NCI-H187 treated with DMSO at 0.1 percent for 48 hours (cell line): Measurements from ENCODE around the gene CCDC88C.
"Not testable (repeated sequence)": the region's sequence is repeated elsewhere in the genome, so short reads cannot be mapped to it uniquely, and the experiment has no call there.

ENCODE experiments used
- DNase-seq: peaks from one replicate; lab custom pipeline; 2025; lab: John Stamatoyannopoulos, UW

The CCDC88C gene

DNA sequence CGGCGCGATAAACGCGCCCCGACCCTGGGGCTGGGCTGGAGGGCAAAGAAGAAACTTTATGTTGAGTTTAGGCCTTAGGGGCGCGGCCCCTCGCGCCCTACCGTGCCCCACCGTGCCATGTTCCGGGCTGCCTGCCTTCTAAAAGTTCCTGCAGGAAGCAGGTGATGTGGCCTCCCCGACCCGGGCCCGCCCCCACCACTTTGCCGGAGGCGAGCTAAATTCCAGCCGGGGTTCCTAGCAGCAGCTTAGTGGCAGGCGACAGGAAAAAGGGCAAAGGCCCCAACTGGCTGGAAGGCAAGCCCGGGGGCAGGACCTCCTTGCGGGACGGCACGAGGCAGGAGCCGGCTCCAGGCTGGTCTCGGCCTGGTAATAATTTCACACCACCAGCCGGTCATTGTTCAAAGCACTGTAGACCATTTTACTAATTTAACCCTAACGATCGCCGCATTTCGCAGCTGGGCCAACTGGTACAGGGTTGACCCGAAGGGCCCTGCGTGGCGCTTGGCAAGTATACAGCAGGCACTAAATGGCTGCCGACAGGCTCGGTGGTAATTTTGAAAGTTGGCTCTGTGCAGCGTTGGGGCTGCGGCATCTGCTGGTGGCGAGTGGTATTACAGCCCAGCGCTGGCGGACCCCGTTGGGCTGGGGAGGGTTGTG, 895 bp upstream of the CCDC88C start:
- DNase-seq = no peak

DNA sequence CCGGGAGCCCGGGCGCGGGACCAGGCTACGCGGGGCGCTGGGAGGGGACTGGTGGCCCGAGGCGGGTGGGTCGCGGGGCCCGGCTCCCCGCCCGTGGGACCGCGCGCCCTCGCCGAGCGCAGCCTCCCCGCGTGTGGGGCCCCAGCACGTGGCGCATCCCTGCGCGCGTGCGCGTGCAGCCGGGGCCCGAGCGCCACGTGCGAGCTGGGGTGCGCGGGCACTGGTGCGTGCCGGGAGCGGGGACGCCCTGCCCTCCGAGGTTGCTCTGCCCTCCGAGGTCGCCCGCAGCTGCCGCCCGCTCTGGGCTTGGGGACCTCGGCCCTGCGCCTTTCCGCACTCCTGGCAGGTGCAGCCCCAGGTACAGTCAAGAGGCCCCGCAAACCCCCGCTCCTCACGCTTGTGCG, 365 bp upstream of the CCDC88C start:
- no peak for DNase-seq

DNA sequence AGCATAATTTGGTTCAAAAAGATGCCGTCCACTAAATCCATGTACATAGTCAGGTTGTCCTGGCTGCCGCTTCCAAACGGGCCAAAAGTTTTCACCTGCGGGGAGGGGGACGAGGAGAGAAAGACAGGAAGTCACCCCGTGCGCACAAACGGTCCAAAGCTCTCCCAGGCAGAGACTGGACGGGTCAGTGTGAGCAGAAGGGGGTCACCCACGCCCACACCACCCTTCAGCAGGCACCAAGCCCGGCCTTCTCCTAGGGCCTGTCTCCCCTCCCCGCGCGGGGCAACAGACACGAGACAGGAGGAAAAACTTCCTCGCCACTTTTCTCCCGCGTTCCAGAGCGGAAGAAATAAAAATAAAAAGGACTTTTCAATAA, 888 bp downstream of the CCDC88C start:
- no peak for DNase-seq

DNA sequence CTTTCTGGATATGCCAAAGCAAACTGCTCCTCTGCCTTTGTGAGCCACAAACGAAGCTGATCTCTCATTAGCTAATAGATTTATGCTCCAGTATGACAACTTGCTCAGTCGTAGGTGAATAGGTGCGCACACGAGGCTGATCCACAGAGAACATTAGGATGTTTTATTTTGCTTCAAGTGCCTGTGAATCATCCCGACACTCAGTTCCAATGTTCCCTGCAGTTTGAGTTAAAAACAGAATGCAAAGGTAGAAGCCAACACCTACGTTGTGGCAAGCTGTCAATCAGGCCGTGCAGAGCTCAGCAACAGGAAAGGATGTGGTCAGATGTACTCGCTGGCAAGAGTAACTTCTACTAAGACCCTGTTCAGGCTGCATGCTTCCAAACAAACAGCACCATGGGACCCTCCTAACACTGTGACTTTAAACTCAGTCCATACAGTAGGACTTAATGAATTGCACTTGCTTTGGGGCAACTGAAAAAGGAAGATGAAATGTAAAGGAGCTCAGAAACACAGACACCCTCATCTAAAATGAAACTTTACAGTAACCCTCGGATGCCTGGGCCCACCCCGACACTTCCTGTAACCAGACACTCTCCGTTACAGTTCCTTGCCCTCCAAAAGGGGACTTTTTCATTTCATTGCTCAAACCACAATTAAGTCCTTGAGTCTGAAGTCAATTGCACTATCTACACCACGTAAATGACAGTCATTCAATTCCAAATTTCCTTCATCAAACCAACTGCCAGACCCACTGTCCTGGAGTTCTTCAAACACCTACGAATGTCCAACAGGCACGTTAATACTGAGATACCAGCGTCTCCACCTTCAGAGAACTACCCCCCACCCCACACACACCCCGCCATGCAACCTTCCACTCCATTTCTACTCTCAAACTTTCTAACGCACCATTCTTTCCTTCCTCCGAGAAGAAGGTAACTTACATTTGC, 1.6 kb downstream of the CCDC88C start:
- DNase-seq = peak; percentile 49

DNA sequence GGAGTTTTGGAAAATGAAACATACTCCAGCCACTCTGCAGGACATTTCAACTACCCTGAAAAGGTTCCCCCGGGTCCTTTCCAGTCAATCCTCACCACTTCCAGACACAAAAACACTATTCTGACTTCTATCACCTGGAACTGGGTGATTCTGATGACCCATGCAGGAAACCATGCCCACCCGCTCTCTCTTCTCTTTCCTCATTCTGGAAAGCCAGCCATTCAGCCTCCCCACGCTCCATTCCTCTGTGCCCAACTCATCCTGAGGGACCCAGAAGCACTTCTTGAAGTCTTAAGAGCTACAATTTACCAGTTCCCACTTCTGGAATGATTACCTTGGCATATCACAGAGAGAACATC, 3.2 kb downstream of the CCDC88C start:
- DNase-seq = no peak

DNA sequence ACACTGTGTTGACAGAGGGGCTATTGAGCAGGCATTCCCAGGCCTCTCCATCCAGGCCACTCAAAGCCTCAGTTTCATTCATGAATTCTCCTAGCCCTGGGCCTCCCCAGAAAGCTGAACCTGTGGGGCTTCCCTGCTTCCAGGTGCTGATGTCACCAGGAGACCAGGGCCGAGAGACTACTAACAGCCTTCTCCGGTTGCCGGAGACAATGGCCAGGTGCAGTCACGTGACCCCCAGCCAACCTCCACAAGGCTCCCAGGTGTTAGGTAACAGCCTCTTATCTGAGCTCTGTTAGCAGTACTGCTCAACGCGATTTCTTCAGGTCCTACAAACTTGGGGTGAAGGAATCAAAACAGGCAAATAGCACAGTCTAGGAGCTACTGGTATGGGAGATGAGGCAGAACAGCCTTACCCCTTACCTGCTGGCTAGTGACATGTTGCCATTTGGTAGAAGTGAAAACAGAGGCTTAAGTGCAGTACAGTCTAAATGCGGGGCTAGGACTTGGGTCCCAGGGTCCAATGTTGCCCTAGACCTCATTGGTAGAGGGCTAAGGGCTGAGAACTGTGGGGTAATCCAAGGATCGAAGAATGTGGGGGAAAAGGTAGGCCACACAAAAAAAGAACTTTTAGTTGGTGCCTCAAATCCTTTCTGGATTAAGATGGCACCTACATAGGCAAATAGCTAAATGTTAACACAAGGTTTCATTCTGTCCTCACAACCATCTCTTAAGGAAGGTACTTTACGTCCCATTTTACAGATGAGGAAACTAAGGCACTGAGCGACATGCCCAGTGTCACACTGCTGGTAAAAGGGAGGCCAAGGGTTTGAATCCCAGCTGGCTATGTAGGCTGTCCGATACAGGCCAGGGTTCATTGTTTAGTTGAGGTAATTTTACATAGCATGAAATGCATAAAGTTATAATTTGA, 3.8 kb downstream of the CCDC88C start:
- DNase-seq = peak; percentile 95

DNA sequence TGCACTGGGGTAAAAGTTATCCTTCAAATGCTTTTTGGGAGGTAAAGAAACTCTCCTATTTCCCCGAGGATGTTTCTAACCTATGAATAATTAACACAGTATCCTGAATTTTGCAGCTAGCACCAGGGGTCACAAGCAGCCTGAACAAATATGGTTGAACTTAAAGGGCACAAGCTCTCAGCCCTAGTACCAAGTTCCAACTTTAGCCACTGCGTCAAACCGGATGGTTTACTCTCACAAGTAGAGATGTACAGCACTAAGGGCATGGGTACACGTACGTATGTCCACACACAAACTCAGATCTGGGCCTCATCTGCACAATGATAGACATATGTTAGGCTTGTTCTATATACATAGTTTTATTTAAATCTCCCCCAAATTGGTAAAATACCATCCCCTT, 4.7 kb downstream of the CCDC88C start:
- no peak for DNase-seq

DNA sequence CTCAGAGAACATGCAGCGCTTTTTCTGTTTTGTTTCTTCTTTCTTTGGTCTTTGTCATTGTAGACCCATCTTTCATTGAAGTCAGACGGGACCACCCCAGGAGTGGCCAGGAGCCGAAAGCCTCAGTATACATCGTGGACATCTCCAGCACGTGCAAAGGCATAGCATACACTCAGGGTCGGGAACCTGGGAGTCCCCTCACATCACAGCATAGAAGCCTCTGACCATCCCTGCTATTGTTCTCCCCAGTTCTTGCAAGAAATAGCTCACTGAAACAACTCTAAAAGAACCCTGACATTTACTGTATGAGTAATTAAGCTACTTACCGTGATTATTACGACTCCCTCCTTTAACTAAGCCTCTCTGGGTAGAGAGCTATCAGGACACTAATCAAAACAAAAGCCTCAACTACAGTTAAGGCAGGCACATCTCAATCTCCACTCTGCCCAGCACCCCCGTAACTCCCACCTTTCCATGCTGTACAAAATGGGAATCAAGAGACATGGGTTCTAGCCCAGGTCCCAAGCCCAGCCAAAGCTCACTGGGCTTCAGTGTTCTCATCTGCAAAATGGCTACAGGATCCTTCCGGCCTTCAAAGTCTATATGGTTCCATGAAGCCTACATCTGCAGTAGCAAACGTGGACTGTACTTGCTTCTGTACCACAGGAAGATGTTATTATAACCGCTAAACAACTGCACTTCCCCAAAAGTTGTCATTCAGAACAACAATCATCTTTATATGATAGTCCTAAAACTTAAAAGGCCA, 6.7 kb downstream of the CCDC88C start:
- no peak for DNase-seq

DNA sequence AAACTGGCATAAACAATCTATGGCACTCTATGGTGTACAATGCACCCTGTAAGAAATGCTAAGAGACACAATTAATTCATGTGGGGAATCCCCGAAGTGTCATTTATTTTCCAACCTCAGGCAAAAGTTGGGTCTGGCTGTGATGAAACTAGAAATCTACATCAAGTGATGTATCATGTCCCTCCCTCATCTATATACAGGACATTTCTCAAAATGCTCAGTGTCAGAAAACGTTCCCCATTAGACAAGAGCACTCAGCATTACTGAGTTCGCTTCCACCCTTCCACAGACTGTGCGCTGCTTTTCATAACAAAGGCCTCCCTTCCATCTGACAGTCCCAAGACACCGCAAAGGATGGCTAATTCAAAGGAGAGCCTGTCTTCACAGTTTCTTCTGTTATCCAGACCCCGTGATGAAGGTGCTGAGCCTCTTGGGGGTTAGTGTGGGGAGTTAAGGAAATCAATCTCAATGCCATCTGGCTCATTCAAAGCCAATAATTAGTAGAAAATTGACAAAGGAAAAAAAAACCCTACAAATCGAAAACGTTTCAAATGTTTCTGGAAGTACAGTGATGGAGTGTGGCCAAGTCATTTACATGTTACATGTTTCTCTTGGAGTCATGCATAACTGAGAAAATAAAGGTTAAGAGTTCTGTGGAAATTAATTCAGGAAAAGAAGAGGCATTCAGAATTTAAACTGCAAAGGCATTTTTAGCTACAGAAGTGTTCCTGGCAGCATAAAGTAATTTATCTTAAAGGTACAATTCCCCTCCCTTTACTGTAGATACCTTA, 7.5 kb downstream of the CCDC88C start:
- no peak for DNase-seq

DNA sequence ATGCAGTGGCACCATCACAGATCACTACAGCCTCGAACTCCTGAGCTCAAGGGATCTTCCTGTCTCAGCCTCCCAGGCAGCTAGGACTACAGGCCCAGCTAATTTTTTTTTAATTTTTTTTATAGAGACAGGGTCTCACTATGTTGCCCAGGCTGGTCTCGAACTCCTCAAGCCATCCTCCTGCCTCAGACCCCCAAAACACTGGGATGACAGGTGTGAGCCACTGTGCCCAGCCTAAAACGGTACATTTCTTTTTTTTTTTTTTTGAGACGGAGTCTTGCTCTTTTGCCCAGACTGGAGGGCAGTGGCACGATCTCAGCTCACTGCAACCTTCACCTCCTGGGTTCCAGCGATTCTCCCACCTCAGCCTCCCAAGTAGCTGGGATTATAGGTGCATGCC, 8.4 kb downstream of the CCDC88C start:
- not testable (repeated sequence) for DNase-seq

DNA sequence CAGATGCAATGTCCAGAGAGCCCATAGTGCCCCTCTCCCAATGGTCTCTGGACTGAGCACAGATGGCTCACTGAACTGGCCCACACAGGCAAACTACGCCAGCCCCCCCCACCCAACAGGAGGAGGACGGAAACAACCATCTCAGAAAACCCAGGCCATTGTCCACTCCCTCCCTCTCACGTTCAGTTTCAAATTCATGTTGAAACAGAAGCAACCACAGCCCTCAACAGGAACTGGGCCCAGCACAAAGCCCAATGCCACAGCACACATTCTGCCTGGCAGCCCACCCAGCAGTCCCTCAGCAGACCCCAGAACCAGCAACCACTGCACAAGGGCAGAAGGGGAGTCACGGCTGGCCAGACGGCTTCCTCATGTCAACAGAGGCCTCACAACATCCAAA, 10.6 kb downstream of the CCDC88C start:
- no peak for DNase-seq

DNA sequence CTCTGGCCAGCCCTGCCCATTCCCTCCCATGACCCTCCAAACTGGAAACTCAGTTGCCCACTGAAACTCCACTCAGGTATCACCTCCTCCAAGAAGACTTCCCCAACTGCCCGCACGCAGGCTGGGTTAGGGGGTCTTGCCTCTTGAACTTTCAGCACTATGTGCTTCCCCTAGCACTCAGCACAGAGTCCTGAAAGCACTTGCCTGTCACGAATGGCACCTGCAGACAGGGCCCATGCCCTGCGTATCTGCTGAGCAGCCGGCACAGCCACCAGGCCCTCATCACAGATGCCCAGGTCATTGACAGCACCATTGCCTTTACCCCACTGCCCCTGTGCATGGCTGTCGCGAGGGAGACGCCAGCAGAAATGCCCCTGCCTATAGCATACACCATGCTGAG, 11.2 kb downstream of the CCDC88C start:
- no peak for DNase-seq

DNA sequence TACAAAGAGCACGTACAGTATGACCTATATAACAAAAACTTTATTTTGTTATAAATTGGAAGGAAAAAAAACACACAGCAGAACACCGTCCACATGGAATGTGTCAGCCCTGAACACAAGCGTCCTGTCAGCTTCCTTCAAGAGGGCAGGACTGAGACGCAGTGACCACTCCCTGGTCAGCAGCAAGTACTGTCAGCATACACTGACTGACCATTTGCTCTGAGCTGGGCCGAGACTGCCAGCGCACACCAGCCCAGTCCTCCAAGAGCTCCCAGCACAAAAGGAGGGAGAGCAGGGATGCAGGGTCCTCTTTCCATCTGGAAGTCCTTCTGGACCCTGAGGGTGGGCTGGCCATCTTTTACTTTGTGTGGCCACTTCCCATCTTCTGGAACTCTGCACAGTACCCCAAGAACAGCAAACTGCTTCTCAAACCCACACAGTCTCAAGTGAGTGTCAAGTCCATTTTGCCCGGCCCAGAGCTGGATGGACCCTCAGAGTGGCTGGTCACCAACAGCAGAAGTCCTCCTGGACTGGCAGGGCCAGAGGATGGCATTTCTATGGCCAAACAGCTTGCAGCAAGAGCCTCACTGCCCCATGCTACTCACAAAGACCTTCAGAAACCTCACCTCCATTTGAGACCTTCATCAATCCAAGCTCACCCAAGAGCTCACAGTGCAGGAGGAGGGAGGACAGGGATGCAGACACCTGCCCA, 11.7 kb downstream of the CCDC88C start:
- no peak for DNase-seq

DNA sequence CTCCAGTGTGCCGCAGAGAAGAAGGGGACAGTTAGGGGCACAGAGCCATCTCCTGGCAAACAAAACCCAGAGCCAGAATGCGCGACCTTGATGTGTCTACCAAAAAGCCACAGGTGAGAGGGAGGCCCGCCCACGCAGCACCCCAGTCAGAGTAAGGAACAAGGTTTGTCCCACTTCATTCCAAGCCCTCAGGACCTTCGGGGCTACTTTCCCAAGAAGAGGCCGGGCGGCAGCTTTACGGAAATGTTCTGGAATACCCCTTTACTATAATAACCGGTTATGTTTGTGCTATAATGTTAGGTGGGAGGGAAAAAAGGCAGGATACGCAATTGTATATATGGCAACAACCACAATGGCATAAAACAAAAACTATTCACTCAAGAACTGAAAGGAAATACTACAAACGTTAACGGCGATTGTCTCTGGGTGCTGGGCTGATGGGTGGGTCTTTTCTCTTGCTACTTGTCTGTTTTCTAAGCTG, 12.3 kb downstream of the CCDC88C start:
- no peak for DNase-seq

DNA sequence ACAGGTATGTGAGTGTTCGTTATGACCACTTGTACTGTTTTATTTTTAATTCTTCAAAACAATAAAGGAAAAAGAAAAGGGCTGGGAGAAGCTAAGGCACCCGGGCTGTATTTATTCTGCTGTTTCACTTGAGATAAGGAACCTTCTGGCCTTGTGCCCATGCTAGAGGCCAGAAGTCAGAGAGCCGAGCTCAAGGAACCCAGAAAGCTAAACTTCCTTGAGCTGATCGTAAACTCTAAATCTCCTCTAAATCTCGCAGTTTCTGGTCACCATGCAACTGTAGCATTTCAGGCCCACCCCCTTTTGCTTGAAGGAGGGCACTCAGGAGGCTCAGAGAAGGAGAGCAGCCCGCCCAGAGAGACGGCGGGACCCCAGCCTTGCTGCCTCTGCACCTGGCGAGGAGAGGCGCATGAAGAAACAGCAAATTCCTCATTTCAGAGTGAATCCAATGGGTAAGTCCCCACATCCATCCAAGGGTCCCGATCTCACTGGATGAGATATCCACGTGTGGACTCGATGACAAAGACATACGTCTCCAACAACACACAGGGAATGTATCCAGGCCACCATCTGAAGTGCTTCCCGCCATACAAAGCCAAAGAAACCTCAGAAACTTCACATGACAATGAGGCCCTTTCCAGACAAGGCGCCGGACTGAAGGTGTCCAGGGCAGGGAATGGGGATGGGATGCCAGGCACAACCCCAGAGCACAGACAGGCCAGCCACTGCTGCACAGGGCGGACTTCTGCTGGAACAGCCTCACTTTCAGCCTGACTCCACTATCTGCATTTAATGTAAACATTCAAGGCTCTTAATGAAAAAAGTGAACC, 14.6 kb downstream of the CCDC88C start:
- no peak for DNase-seq

DNA sequence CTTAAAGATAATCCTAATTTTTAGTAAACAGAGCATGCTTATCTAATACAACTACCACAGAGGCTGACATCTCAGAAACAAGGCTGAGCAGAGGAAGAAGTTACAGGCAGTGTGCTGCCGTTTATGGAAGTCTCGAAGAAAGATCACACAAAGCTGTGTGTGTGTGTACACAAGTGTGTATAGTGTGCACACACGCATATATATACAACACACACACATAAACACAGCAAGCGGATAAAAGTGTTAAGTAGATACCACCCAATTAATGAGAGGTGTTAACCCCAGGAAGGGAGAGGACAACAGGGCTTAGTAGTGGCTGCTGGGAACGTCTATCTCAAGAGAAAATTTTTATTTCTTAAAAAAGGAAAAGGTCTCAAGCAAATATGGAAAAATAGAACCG, 15.3 kb downstream of the CCDC88C start:
- DNase-seq = no peak

DNA sequence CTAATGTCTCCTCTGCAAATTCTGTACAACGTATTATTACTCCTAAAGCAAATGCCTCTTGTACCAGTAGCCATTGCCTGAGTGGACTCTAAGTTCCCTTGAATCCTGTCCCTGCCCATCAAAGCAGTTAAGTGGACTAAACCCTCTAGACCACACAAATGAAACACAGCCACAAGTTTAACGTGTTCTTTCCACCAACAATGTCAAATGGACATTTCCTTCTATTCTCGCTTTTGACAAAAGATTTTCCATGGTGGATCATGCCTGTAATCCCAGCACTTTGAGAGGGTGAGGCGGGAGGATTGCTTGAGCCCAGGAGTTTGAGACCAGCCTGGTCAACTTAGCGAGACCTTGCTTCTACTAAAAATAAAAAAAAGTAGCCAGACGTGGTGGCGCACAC, 15.9 kb downstream of the CCDC88C start:
- DNase-seq = no peak

DNA sequence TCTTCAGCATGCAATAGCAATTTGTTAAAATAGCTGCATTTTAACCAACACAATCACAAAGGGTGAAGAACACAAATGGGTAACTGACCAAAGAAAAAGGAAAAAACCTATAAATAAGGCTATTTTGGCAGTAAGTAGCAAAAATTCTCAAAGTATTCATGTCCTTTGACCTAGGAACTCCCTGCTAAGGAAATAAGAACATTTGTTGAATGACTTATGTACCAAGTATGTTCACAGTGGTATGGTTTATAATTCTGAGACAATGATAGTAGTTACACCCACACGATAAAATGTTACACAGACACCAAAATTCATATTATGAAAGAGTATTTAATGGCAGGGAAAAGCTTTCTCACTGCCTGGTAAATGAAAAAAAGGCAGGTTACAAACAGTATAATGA, 16.9 kb downstream of the CCDC88C start:
- no peak for DNase-seq
